Measurements from ENCODE around the gene NPAS2.

NPAS2 gene

DNA sequence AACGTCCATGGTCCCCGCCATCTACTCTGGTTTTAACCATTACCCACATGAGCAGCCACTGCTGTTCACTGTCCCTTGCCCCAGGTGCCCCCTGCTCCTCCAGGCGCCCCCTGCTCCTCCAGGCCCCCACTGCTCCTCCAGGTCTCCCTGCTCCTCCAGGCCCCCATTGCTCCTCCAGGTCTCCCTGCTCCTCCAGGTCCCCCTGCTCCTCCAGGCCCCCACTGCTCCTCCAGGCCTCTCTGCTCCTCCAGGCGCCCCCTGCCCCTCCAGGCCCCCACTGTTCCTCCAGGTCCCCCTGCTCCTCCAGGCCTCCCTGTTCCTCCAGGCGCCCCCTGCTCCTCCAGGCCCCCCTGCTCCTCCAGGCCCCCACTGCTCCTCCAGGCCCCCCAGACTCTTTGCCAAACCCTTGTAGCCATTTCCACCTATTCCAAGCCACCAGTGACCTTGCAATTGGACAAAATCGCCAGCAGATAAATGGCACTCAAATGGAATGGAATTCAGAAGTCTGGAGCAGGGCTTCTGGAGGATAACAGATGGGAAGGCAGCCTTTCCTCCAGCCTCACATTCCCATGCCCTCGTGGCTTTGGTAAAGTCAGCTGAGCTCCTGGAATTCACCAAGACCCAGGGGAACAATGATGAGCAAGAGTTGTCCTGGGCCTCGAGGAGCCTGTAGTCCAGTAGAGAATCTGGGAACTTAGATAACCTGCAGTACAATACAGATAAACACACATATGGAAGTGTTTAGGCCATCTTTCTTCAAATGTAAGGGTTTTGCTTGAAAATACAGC is 168.9 kb downstream of the NPAS2 start:
- TF ChIP-seq, protein P1, sequence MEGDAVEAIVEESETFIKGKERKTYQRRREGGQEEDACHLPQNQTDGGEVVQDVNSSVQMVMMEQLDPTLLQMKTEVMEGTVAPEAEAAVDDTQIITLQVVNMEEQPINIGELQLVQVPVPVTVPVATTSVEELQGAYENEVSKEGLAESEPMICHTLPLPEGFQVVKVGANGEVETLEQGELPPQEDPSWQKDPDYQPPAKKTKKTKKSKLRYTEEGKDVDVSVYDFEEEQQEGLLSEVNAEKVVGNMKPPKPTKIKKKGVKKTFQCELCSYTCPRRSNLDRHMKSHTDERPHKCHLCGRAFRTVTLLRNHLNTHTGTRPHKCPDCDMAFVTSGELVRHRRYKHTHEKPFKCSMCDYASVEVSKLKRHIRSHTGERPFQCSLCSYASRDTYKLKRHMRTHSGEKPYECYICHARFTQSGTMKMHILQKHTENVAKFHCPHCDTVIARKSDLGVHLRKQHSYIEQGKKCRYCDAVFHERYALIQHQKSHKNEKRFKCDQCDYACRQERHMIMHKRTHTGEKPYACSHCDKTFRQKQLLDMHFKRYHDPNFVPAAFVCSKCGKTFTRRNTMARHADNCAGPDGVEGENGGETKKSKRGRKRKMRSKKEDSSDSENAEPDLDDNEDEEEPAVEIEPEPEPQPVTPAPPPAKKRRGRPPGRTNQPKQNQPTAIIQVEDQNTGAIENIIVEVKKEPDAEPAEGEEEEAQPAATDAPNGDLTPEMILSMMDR (IDR thresholded peaks at IDR 0.05; ENCODE audit: low read length, missing control alignments), result no peak
- DNase-seq (ENCODE audit: low read depth), result no peak
- H3K4me3 ChIP-seq (replicated peaks; ENCODE audit: low read depth, low read length), result no peak overlapping the region

DNA sequence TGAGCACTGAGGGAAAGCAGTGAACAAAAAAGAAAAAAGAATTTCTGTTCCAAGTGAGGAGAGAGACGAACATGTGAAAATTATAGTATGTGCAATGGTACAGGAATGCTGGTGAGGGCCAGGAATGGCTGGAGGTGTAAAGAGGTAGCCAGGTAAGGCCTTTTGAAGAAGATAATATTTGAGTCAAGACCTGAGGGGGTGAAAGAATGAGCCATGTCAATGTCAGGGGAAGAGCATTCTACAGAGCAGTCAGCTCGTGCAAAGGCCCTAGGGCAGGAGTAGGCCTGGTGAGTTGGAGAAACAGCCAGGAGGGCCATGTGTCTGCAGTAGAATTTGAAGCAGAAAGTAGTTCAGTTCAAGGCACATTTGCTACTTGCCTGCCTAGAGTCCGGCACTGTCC is 169.7 kb downstream of the NPAS2 start:
- TF ChIP-seq, protein P1 (IDR thresholded peaks at IDR 0.05; ENCODE audit: low read length, missing control alignments), result no peak
- H3K4me3 ChIP-seq (replicated peaks; ENCODE audit: low read depth, low read length), result no peak overlapping the region
- no peak for DNase-seq (ENCODE audit: low read depth)

DNA sequence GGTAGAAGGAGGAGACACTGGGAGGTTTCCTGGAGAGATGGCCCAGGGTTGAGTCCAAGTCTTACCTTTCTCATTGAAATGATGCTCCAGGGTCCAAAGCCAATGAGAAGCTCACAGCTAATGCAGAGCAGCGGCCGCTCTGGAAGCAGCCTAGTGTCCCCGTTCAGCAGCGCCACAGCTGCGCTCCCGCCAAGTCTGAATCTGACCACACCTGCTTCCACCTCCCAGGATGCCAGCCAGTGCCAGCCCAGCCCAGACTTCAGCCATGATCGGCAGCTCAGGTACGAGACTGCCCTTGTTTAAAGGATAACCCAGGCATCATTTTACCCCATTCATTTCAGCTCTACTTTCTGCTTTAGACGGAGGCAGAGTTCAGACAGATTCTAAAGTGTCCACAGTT is 170.2 kb downstream of the NPAS2 start:
- no peak overlapping the region for H3K4me3 ChIP-seq (replicated peaks; ENCODE audit: low read depth, low read length)
- TF ChIP-seq, protein P1 (IDR thresholded peaks at IDR 0.05; ENCODE audit: low read length, missing control alignments), result no peak
- no peak for DNase-seq (ENCODE audit: low read depth)

DNA sequence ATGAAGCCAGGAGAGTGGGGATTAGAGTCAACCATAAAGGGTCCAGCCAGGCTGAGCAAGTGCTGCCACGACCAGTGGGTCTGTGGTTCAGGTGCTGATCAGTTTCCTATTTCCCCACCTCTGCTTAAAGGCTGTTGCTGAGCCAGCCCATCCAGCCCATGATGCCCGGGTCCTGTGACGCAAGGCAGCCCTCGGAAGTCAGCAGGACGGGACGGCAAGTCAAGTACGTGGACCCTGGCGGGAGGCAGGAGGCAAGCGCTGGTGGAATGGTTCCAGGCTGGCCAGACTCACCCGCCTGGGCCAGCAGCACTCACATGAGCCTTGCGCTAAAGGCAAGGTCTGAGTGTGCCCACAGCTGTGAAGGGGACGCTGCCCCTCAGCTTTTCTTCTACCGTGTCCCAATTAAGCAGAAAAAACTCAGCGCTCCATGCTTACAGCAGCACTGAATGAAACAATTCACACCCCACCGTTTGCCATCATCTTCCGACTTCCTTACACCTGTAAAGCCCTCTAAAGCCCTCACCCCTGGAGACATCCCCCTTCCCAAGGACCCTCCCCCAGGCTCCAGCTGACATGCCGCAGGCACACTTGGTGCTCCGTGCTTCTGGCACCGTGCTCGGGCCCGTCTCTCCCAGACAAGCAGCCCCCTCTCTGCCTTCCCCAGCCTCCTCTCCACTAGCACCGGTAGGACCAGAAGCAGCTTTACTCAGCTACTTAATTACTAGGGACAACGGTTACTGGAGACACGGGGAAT is 170.9 kb downstream of the NPAS2 start:
- DNase-seq (ENCODE audit: low read depth), result no peak
- no peak overlapping the region for H3K4me3 ChIP-seq (replicated peaks; ENCODE audit: low read depth, low read length)
- TF ChIP-seq, protein P1 (IDR thresholded peaks at IDR 0.05; ENCODE audit: low read length, missing control alignments), result no peak

DNA sequence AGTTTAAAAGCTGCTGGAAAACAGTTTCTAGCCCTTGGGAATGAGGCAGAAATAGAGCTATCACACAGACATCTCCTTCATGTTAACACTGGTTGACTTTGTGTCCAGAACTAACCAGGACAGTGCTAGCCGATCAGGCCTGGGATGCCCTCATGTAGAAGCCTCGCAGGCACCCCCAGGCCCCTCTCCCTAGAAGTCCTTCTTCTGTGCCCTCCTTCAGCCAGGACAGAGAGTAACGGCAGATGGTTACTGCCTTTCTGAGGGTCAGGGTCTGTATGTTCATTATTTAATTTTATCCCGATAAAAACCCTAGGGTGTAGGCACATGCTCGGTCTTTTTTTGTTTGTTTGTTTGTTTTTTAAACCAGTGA is 171.4 kb downstream of the NPAS2 start:
- DNase-seq (ENCODE audit: low read depth), result no peak
- no peak overlapping the region for H3K4me3 ChIP-seq (replicated peaks; ENCODE audit: low read depth, low read length)
- TF ChIP-seq, protein P1 (IDR thresholded peaks at IDR 0.05; ENCODE audit: low read length, missing control alignments), result no peak

DNA sequence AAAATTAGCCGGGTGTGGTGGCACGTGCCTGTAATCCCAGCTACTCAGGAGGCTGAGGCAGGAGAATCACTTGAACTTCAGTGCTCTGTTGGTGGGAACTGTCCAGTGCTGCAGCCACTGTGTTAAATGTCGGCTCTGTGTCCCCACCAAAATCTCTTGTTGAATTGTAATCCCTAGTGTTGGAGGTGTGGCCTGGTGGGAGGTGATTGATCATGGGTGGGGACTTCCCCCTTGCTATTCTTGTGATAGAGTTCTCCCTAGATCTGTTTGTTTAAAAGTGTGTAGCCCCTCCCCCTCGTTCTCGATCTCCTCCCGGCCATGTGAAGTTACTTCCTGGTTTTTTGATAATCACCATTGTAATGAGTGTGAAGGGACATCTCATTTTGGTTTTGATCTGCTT is 172.3 kb downstream of the NPAS2 start:
- TF ChIP-seq, protein P1 (IDR thresholded peaks at IDR 0.05; ENCODE audit: low read length, missing control alignments), result no peak
- no peak for DNase-seq (ENCODE audit: low read depth)
- H3K4me3 ChIP-seq (replicated peaks; ENCODE audit: low read depth, low read length), result no peak overlapping the region
